Mesenchymal stem cell (in vitro differentiated cells and primary cell): Measurements from ENCODE around the gene SUMO4.
"Not testable (repeated sequence)": the region's sequence is repeated elsewhere in the genome, so short reads cannot be mapped to it uniquely, and the experiment has no call there.

ENCODE experiments used
- DNase-seq: peaks from one replicate; pipeline ENCODE4 v3.0.0-alpha.2; 2013
- H2AFZ ChIP-seq: one replicate; pipeline ENCODE4 v1.6.1; 2013; ENCODE audit warnings: low read depth, mild to moderate bottlenecking, control low read depth, inconsistent platforms, low read length, moderate library complexity
- H2AK5ac ChIP-seq: 2 replicates; pipeline ENCODE4 v1.6.1; 2013; ENCODE audit warnings: low read length, moderate library complexity, mild to moderate bottlenecking, inconsistent platforms; ENCODE audit not compliant: severe bottlenecking
- H2BK120ac ChIP-seq: one replicate; pipeline ENCODE4 v1.6.1; 2013; ENCODE audit warnings: low read depth, mild to moderate bottlenecking, inconsistent platforms, low read length, moderate library complexity
- H2BK12ac ChIP-seq, 2 experiments: one replicate each; pipeline ENCODE4 v1.6.1; 2013; ENCODE audit warnings: inconsistent platforms in 2 of 2, low read length in 2 of 2, mild to moderate bottlenecking in 2 of 2, moderate library complexity in 2 of 2, control low read depth in 1 of 2
- H2BK15ac ChIP-seq: one replicate; pipeline ENCODE4 v1.6.1; 2013; ENCODE audit warnings: mild to moderate bottlenecking, low read depth, inconsistent platforms; ENCODE audit not compliant: poor library complexity, severe bottlenecking
- H2BK5ac ChIP-seq: 2 replicates; pipeline ENCODE4 v1.6.1; 2013; ENCODE audit warnings: low read depth, mild to moderate bottlenecking, low read length, control low read depth, inconsistent platforms; ENCODE audit not compliant: poor library complexity, severe bottlenecking
- H3K14ac ChIP-seq, 2 experiments: one replicate each; pipeline ENCODE4 v1.6.1; 2013; ENCODE audit warnings: inconsistent platforms in 2 of 2, low read length in 2 of 2, control low read depth in 1 of 2, mild to moderate bottlenecking in 1 of 2, moderate library complexity in 1 of 2
- H3K18ac ChIP-seq, 2 experiments: one replicate each; pipeline ENCODE4 v1.6.1; 2013; ENCODE audit warnings: inconsistent platforms in 2 of 2, low read length in 2 of 2, control low read depth in 1 of 2, low read depth in 1 of 2, mild to moderate bottlenecking in 1 of 2
- H3K23ac ChIP-seq, 2 experiments: one replicate each; pipeline ENCODE4 v1.6.1; 2013; ENCODE audit warnings: inconsistent platforms in 2 of 2, low read length in 2 of 2, mild to moderate bottlenecking in 2 of 2, moderate library complexity in 2 of 2, control low read depth in 1 of 2
- H3K27ac ChIP-seq: 2 replicates; pipeline ENCODE4 v1.5.1; 2013; ENCODE audit warnings: mild to moderate bottlenecking, moderate library complexity, low read length, control low read depth, inconsistent platforms; ENCODE audit not compliant: poor library complexity, severe bottlenecking
- H3K27me3 ChIP-seq, 2 experiments: 2 replicates each; pipeline versions ENCODE4 v1.6.1 to v1.7.0; 2013; ENCODE audit warnings: low read length in 2 of 2, mild to moderate bottlenecking in 2 of 2, moderate library complexity in 2 of 2, control low read depth in 1 of 2, inconsistent platforms in 1 of 2; ENCODE audit not compliant: control insufficient read depth in 1 of 2, insufficient read depth in 1 of 2
- H3K36me3 ChIP-seq, 2 experiments: 2 replicates each; pipeline versions ENCODE4 v1.6.1 to v1.7.0; 2013; ENCODE audit warnings: low read length in 2 of 2, control low read depth in 1 of 2, inconsistent platforms in 1 of 2, low read depth in 1 of 2, mild to moderate bottlenecking in 1 of 2; ENCODE audit not compliant: insufficient read depth in 2 of 2, control insufficient read depth in 1 of 2
- H3K4ac ChIP-seq, 2 experiments: one replicate each; pipeline ENCODE4 v1.6.1; 2013; ENCODE audit warnings: inconsistent platforms in 2 of 2, low read length in 2 of 2, mild to moderate bottlenecking in 2 of 2, moderate library complexity in 2 of 2, control low read depth in 1 of 2, low read depth in 1 of 2
- H3K4me1 ChIP-seq: 2 replicates; pipeline ENCODE4 v1.6.1; 2013; ENCODE audit warnings: low read depth, low read length, control low read depth; ENCODE audit not compliant: control insufficient read depth, insufficient read depth
- H3K4me2 ChIP-seq: 2 replicates; pipeline ENCODE4 v1.6.1; 2013; ENCODE audit warnings: low read length, mild to moderate bottlenecking, inconsistent platforms; ENCODE audit not compliant: poor library complexity, severe bottlenecking
- H3K4me3 ChIP-seq, 2 experiments: 2 replicates each; pipeline versions ENCODE4 v1.5.1 to v1.7.0; 2013; ENCODE audit warnings: low read length in 2 of 2, mild to moderate bottlenecking in 2 of 2, control low read depth in 1 of 2, low read depth in 1 of 2; ENCODE audit not compliant: insufficient read depth in 1 of 2
- H3K79me1 ChIP-seq: replicated peaks from 2 replicates; pipeline ENCODE4 v1.6.1; 2013; ENCODE audit warnings: mild to moderate bottlenecking, control low read depth, low read length, inconsistent platforms; ENCODE audit not compliant: poor library complexity, severe bottlenecking
- H3K9ac ChIP-seq: 2 replicates; pipeline ENCODE4 v1.7.0; 2013; ENCODE audit warnings: mild to moderate bottlenecking, low read length, moderate library complexity
- H3K9me3 ChIP-seq: 2 replicates; pipeline ENCODE4 v1.7.0; 2013; ENCODE audit warnings: mild to moderate bottlenecking, low read length; ENCODE audit not compliant: control insufficient read depth
- H4K8ac ChIP-seq: one replicate; pipeline ENCODE4 v1.6.1; 2013; ENCODE audit warnings: inconsistent platforms, mild to moderate bottlenecking, low read length, moderate library complexity
- H4K91ac ChIP-seq: one replicate; pipeline ENCODE4 v1.6.1; 2013; ENCODE audit warnings: mild to moderate bottlenecking, low read length, inconsistent platforms
- WGBS: methylation state at CpG from one replicate; pipeline ENCODE4 v1.1.7; 2013; ENCODE audit warnings: mixed read lengths; 5-methylcytosine and 5-hydroxymethylcytosine counted together

The SUMO4 gene

DNA sequence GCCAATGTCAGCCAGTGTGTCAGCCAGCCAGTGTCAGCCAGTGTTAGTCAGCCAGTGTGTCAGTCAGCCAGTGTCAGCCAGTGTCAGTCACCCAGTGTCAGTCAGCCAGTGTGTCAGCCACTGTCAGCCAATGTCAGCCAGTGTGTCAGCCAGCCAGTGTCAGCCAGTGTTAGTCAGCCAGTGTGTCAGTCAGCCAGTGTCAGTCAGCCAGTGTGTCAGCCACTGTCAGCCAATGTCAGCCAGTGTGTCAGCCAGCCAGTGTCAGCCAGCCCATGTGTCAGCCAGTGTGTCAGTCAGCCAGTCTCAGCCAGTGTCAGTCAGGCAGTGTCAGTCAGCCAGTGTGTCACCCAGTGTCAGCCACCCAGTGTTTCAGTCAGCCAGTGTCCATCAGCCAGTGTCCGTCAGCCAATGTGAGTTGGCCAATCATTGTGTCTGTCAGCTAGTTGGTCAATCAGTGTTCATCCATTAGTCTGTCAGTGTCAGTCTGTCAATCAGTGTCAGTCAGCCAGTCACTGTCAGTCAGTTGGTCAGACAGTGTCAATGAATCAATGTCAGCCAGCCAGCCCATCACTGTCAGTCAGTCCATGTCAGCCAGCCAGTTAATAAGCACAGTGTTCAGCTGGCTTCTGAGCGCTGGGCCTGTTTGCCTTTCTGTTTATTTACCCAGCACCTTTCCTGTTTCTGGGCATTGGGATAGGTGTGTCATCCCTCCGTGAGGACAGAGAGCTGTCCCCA, 44.5 kb downstream of the SUMO4 start:
- H2BK120ac ChIP-seq, H2BK15ac ChIP-seq, H3K36me3 ChIP-seq, H4K8ac ChIP-seq, H3K9me3 ChIP-seq, H2AK5ac ChIP-seq, H3K27ac ChIP-seq, H2AFZ ChIP-seq, H3K79me1 ChIP-seq, H3K23ac ChIP-seq, H3K4ac ChIP-seq, H3K9ac ChIP-seq, H3K4me2 ChIP-seq, DNase-seq, H3K4me3 ChIP-seq, H2BK5ac ChIP-seq: not testable (repeated sequence)
- peaks cover 0 to 44% of the 10 kb centered on the region in 2 experiments for H3K27me3 ChIP-seq
- peak overlapping the region in 1 of 2 experiments; percentile 0 for H3K14ac ChIP-seq
- peak overlapping the region in 1 of 2 experiments; percentile 28 for H3K18ac ChIP-seq
- H4K91ac ChIP-seq = peak overlapping the region; percentile 36
- WGBS = 82% methylated on average over 3 of the region's 3 CpGs
- H2BK12ac ChIP-seq = peak overlapping the region; percentile 19 to 20
- H3K4me1 ChIP-seq = peaks cover 18% of the 10 kb centered on the region

DNA sequence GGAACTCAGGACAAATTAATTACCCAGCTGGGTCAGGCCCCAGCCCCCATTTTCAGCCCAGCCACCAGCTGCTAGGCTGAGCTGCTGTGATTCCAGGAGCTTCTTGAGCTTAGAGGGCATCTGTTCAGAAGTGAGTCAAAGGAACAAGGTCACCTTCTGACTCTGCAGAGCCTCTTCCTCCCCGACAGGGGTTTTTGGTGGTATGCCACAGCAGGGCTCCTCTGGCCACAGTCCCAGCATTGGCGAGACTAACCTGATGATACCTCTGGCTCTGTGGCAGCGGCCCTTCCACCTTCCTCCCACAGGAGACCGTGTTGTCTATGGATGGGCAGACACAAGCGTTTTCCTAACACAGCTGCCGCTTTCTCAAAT, 45.0 kb downstream of the SUMO4 start:
- H2BK5ac ChIP-seq = no peak overlapping the region
- H3K18ac ChIP-seq = peak overlapping the region in 1 of 2 experiments; percentile 40
- no peak overlapping the region for H2BK120ac ChIP-seq
- no peak overlapping the region for H2AFZ ChIP-seq
- 89% methylated on average over 6 of the region's 6 CpGs for WGBS
- no peak overlapping the region for H3K14ac ChIP-seq
- no peak overlapping the region for H3K9ac ChIP-seq
- H2BK12ac ChIP-seq = peak overlapping the region in 1 of 2 experiments; percentile 15
- no peak overlapping the region for H2BK15ac ChIP-seq
- H3K27ac ChIP-seq = no peak overlapping the region
- H3K4me3 ChIP-seq = no peak overlapping the region
- H3K4me1 ChIP-seq = peaks cover 18% of the 10 kb centered on the region
- H3K79me1 ChIP-seq = no peaks in the 10 kb centered on the region
- no peaks in the 10 kb centered on the region for H3K9me3 ChIP-seq
- H3K23ac ChIP-seq = no peak overlapping the region
- no peak overlapping the region for H2AK5ac ChIP-seq
- no peaks in the 10 kb centered on the region for H3K36me3 ChIP-seq
- no peak overlapping the region for H3K4ac ChIP-seq
- H3K27me3 ChIP-seq = peaks cover 0 to 44% of the 10 kb centered on the region in 2 experiments
- H4K91ac ChIP-seq = no peak overlapping the region
- no peak for DNase-seq
- no peak overlapping the region for H4K8ac ChIP-seq
- no peak overlapping the region for H3K4me2 ChIP-seq

DNA sequence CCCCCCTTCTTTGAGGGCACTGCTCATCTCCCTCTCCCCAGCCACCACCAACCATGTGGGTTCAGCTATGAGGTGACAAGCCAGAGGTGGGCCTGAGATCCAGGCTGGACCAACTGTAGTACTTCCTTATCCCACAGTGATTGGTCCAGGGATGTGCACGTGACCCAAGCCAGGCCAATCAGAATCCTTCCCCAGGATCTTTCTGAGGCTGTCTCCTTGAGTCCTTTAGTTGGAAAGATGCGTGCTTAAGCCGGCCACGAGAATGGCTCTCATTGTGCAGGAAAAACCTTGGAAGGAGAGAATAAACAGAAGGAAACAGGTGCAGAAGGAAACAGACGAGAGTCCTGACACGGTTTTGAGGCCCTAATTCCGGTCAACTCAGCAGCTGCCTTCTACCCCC, 45.5 kb downstream of the SUMO4 start:
- no peak overlapping the region for H2BK5ac ChIP-seq
- no peak overlapping the region for H2BK15ac ChIP-seq
- peaks cover 19% of the 10 kb centered on the region for H3K4me1 ChIP-seq
- H3K23ac ChIP-seq = no peak overlapping the region
- DNase-seq = no peak
- peaks cover 3 to 48% of the 10 kb centered on the region in 2 experiments for H3K27me3 ChIP-seq
- H3K14ac ChIP-seq = no peak overlapping the region
- H2BK12ac ChIP-seq = no peak overlapping the region
- no peak overlapping the region for H3K9ac ChIP-seq
- no peak overlapping the region for H3K4me3 ChIP-seq
- no peak overlapping the region for H2BK120ac ChIP-seq
- H3K36me3 ChIP-seq = no peaks in the 10 kb centered on the region
- H3K18ac ChIP-seq = peak overlapping the region in 1 of 2 experiments; percentile 40
- no peaks in the 10 kb centered on the region for H3K9me3 ChIP-seq
- H4K91ac ChIP-seq = no peak overlapping the region
- no peak overlapping the region for H3K4me2 ChIP-seq
- H2AK5ac ChIP-seq = no peak overlapping the region
- no peak overlapping the region for H3K27ac ChIP-seq
- no peak overlapping the region for H2AFZ ChIP-seq
- WGBS = 87% methylated on average over 7 of the region's 7 CpGs
- no peak overlapping the region for H4K8ac ChIP-seq
- H3K4ac ChIP-seq = no peak overlapping the region
- H3K79me1 ChIP-seq = no peaks in the 10 kb centered on the region

DNA sequence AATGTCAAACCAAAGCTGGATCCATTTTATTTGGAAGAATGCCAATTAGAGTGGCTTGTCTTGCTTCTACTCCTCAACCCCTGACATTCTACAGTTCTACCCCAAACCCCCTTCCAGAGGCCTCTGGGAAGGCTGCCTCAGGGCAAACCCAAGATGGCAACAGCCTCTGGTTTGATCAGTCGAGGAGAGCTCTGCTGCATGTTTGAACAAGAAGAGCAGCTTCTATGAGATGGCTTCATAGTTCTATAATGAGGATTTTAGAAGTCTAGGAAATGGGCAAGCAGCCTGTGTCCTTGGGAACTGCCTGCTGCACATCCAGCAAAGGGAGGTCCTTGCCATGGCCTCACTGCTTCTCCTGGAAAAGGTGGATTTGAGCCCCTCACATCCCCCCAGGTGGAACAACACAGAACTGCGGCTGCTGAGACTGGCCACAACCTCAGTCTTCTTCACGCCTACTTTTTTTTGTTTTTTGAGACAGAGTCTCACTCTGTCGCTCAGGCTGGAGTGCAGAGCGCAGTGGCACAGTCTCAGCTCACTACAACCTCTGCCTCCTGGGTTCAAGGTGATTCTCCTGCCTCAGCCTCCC, 46.8 kb downstream of the SUMO4 start:
- H3K27ac ChIP-seq = no peak overlapping the region
- peaks cover 17% of the 10 kb centered on the region for H3K4me1 ChIP-seq
- DNase-seq = no peak
- no peaks in the 10 kb centered on the region for H3K79me1 ChIP-seq
- H3K4me3 ChIP-seq = no peak overlapping the region
- no peak overlapping the region for H3K4ac ChIP-seq
- H2BK15ac ChIP-seq = no peak overlapping the region
- H3K23ac ChIP-seq = no peak overlapping the region
- no peaks in the 10 kb centered on the region for H3K36me3 ChIP-seq
- H3K14ac ChIP-seq = no peak overlapping the region
- no peaks in the 10 kb centered on the region for H3K9me3 ChIP-seq
- no peak overlapping the region for H4K8ac ChIP-seq
- over 99% methylated on average over 5 of the region's 5 CpGs for WGBS
- no peak overlapping the region for H2AFZ ChIP-seq
- H2AK5ac ChIP-seq = no peak overlapping the region
- no peak overlapping the region for H3K4me2 ChIP-seq
- no peak overlapping the region for H2BK5ac ChIP-seq
- H2BK120ac ChIP-seq = no peak overlapping the region
- H2BK12ac ChIP-seq = no peak overlapping the region
- peaks cover 4 to 55% of the 10 kb centered on the region in 2 experiments for H3K27me3 ChIP-seq
- H3K9ac ChIP-seq = no peak overlapping the region
- no peak overlapping the region for H4K91ac ChIP-seq
- H3K18ac ChIP-seq = no peak overlapping the region
